DOHH2 (cell line): Measurements from ENCODE around the gene DMXL2.

ENCODE experiments used
- CTCF ChIP-seq: fragments of 200-600 bp; sonication (generic); IDR thresholded peaks from one replicate; pipeline ENCODE4 v1.5.1; 2014; ENCODE audit warnings: antibody characterized with exemption, mild to moderate bottlenecking, low read depth, low read length; ENCODE audit not compliant: poor library complexity, severe bottlenecking
- EZH2phosphoT487 ChIP-seq: fragments of 200-600 bp; sonication (generic); IDR thresholded peaks from 2 replicates; pipeline ENCODE4 v1.6.1; 2017; ENCODE audit warnings: borderline replicate concordance, mild to moderate bottlenecking, antibody characterized with exemption, low read length, moderate library complexity, mixed read lengths

GRCh38 chr15:51450001-51450400 lies 172.6 kb downstream of the DMXL2 start:
- no peak for TF ChIP-seq CTCF
- TF ChIP-seq EZH2phosphoT487: no peak
